Progenitor cell of endocrine pancreas (in vitro differentiated cells): Measurements from ENCODE around the gene SNAP47. TPM values are rescaled to one million over a fixed set of nuclear protein-coding genes. Genes with fewer than 3 reads are reported as not detected.
A peak's percentile ranks its signal among the peaks of the same experiment; 100 is the strongest.

Source experiments
- DNase-seq: peaks from one replicate; pipeline ENCODE4 v3.0.0; 2021; ENCODE audit warnings: low spot score; ENCODE audit not compliant: unreplicated experiment
- H3K27ac Mint-ChIP-seq: 2 replicates; pipeline ENCODE4 v1.8.0; 2021; ENCODE audit warnings: mild to moderate bottlenecking, moderate library complexity, mixed read lengths
- H3K27me3 Mint-ChIP-seq: 2 replicates; pipeline ENCODE4 v1.8.0; 2021; ENCODE audit warnings: mixed read lengths
- H3K36me3 Mint-ChIP-seq: 2 replicates; pipeline ENCODE4 v1.8.0; 2022; ENCODE audit warnings: mixed read lengths; ENCODE audit not compliant: insufficient read depth
- H3K4me1 Mint-ChIP-seq: 2 replicates; pipeline ENCODE4 v1.8.0; 2021; ENCODE audit warnings: low read depth, mixed read lengths
- H3K4me3 Mint-ChIP-seq: 2 replicates; pipeline ENCODE4 v1.8.0; 2021; ENCODE audit warnings: low read depth, mild to moderate bottlenecking, moderate library complexity, mixed read lengths
- H3K9me3 Mint-ChIP-seq: 2 replicates; pipeline ENCODE4 v1.8.0; 2021; ENCODE audit warnings: low read depth, mixed read lengths
- CTCF ChIP-seq: fragments of 200-600 bp; sonication (generic); IDR thresholded peaks from one replicate; pipeline ENCODE4 v1.5.0; 2021; ENCODE audit warnings: antibody characterized with exemption, mild to moderate bottlenecking; ENCODE audit not compliant: unreplicated experiment
- total RNA-seq: library from RNA; stranded (reverse); gene quantifications from 2 replicates; pipeline ENCODE4 v1.2.1, GENCODE V29; 2021

The SNAP47 gene
- total RNA-seq, 1 donor from 2014 or later = 39.6 TPM

- no peak overlapping the region for H3K27ac Mint-ChIP-seq
- DNase-seq = no peak
- H3K4me3 Mint-ChIP-seq = peak overlapping the region; percentile 91
- no peaks in the 10 kb centered on the region for H3K36me3 Mint-ChIP-seq
- no peak for TF ChIP-seq CTCF
- H3K9me3 Mint-ChIP-seq = no peaks in the 10 kb centered on the region
- peaks cover 17% of the 10 kb centered on the region for H3K4me1 Mint-ChIP-seq
- no peaks in the 10 kb centered on the region for H3K27me3 Mint-ChIP-seq
Observed at GRCh38 chr1:227732586-227733308, 2.5 kb upstream of the SNAP47 start.

GRCh38 chr1:227733309-227733705, 1.9 kb upstream of the SNAP47 start:
- H3K9me3 Mint-ChIP-seq = no peaks in the 10 kb centered on the region
- peaks cover 14% of the 10 kb centered on the region for H3K4me1 Mint-ChIP-seq
- DNase-seq = no peak
- peak overlapping the region; percentile 91 for H3K4me3 Mint-ChIP-seq
- H3K36me3 Mint-ChIP-seq = no peaks in the 10 kb centered on the region
- no peak for TF ChIP-seq CTCF
- H3K27me3 Mint-ChIP-seq = no peaks in the 10 kb centered on the region
- peak overlapping the region; percentile 64 for H3K27ac Mint-ChIP-seq

- Mint-ChIP-seq H3K27me3 (no peaks in the 10 kb centered on the region), H3K4me3 (peak overlapping the region; percentile 91), H3K36me3 (no peaks in the 10 kb centered on the region), H3K4me1 (peaks cover 13% of the 10 kb centered on the region), H3K9me3 (no peaks in the 10 kb centered on the region), H3K27ac (peak overlapping the region; percentile 92)
- TF ChIP-seq CTCF = no peak
- DNase-seq = no peak
Observed at GRCh38 chr1:227733751-227734545, 1.3 kb upstream of the SNAP47 start.

DNA sequence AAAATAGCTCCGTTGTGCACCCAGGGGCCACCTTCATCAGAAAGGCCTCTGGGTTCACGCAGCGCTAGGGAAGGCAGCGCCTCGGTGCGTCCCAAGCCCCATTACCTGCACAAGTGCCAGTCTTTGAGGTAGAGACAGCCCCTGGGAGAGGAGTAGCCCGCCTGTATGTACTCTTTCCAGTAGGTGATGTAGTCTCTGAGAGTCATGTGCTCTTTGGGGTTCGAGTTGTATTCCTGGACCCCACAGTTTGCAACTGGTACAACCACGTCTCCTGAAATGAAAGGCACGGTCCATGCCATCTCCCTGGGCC, 734 bp upstream of the SNAP47 start:
- no peaks in the 10 kb centered on the region for H3K36me3 Mint-ChIP-seq
- H3K27me3 Mint-ChIP-seq = no peaks in the 10 kb centered on the region
- no peaks in the 10 kb centered on the region for H3K9me3 Mint-ChIP-seq
- peak overlapping the region; percentile 91 for H3K4me3 Mint-ChIP-seq
- DNase-seq = no peak
- peaks cover 11% of the 10 kb centered on the region for H3K4me1 Mint-ChIP-seq
- peak overlapping the region; percentile 92 for H3K27ac Mint-ChIP-seq
- TF ChIP-seq CTCF = no peak

DNA sequence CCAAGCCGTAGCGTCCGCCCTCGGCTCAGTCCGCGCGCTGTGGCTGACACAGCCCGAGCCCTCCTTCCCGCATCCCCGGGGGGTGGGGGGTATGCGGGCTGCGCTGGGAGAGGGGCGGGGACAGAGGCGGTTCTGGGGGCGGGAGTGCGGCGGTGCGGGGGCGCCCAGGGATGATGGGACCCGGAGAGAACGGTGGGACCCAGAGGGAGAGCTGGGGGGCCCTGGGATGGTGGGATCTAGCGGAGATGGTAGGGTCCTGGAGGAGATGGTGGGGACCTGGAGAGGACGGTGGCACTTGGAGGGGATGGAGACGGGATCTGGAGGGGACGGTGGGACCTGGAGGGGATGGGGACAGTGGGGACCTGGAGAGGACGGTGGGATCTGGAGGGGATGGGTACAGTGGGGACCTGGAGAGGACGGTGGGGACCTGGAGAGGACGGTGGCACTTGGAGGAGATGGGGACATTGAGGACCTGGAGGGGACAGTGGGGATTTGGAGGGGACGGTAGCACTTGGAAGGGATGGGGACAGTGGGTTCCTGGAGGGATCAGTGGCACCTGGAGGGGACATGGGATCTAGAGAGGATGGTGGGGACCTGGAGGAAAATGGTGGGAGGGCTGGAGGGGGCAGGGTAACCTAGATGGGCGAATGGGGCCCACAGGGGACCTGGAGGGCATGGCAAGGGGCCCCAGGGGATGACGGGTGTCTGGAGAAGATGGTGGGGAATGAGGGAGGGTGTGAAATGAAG, 477 bp downstream of the SNAP47 start:
- Mint-ChIP-seq H3K27me3 (no peaks in the 10 kb centered on the region), H3K4me1 (peaks cover 9% of the 10 kb centered on the region), H3K36me3 (no peaks in the 10 kb centered on the region), H3K27ac (peak overlapping the region; percentile 84), H3K4me3 (peak overlapping the region; percentile 91), H3K9me3 (no peaks in the 10 kb centered on the region)
- no peak for TF ChIP-seq CTCF
- DNase-seq = no peak
